Activated CD8-positive, alpha-beta T cell treated with anti-CD3 and anti-CD28 coated beads, Interleukin-2, amount 10 ng/mL, durations not matched to agents 7 days and 5 days (primary cell): ENCODE data around the gene GLI2. TPM values are rescaled to one million over a fixed set of nuclear protein-coding genes. Genes with fewer than 3 reads are reported as not detected.

Source experiments
- ATAC-seq: fragments of 150-1000 bp; cut with Tn5 transposase; one replicate; pipeline ENCODE4 v1.10.0; 2021; ENCODE audit warnings: moderate library complexity
- CTCF ChIA-PET: fragments of 350-600 bp; sonication (Branson Sonifier 250); formaldehyde crosslinking; loops from one replicate; lab custom pipeline; 2021; ENCODE audit warnings: antibody characterized with exemption; lab: Charles Lee
- POLR2A ChIA-PET: fragments of 350-600 bp; sonication (Branson Sonifier 250); formaldehyde crosslinking; loops from one replicate; lab custom pipeline; 2021; ENCODE audit warnings: antibody characterized with exemption; lab: Charles Lee
- DNase-seq: peaks from one replicate; pipeline ENCODE4 v3.0.0-alpha.2; 2020
- H3K27ac Mint-ChIP-seq: one replicate; pipeline ENCODE4 v1.8.0; 2021; ENCODE audit warnings: mild to moderate bottlenecking, mixed read lengths
- H3K27me3 Mint-ChIP-seq: one replicate; pipeline ENCODE4 v1.8.0; 2021; ENCODE audit warnings: low read depth, mixed read lengths
- H3K36me3 Mint-ChIP-seq: one replicate; pipeline ENCODE4 v1.8.0; 2021; ENCODE audit warnings: low read depth, mixed read lengths
- H3K4me1 Mint-ChIP-seq: one replicate; pipeline ENCODE4 v1.8.0; 2021; ENCODE audit warnings: low read depth, mixed read lengths
- H3K4me3 Mint-ChIP-seq: one replicate; pipeline ENCODE4 v1.8.0; 2021; ENCODE audit warnings: mild to moderate bottlenecking, mixed read lengths
- H3K9me3 Mint-ChIP-seq: one replicate; pipeline ENCODE4 v1.8.0; 2022; ENCODE audit warnings: mixed read lengths; ENCODE audit not compliant: insufficient read depth
- total RNA-seq, 2 experiments: library from RNA; stranded (reverse); gene quantifications; one replicate each; pipeline ENCODE4 v1.2.3, GENCODE V29; 2021

The GLI2 gene
- total RNA-seq = 1 to 10 TPM; 1.9 to 2.2 TPM

GRCh38 chr2:120735746-120736170, at the start of gene GLI2:
Gene GLI2, plus strand, starts transcription at chr2:120735868. Its CDS starts 61,453 bp downstream, at chr2:120797321.
- Mint-ChIP-seq H3K36me3 (no peaks in the 10 kb centered on the region), H3K27ac (no peak within 1 kb of the TSS), H3K4me3 (peak within 1 kb of the TSS; percentile 67), H3K27me3 (peaks cover 55% of the 10 kb centered on the region), H3K4me1 (peaks cover 31% of the 10 kb centered on the region), H3K9me3 (no peaks in the 10 kb centered on the region)
- peak; percentile 59 for DNase-seq
- ChIA-PET POLR2A (no interaction called here), CTCF (interaction anchor here (0.6 kb wide), 1 partner anchor 32 kb away, joined by 3 read pairs; no protein-coding TSS in a partner anchor)
- ATAC-seq = peak; percentile 83

DNA sequence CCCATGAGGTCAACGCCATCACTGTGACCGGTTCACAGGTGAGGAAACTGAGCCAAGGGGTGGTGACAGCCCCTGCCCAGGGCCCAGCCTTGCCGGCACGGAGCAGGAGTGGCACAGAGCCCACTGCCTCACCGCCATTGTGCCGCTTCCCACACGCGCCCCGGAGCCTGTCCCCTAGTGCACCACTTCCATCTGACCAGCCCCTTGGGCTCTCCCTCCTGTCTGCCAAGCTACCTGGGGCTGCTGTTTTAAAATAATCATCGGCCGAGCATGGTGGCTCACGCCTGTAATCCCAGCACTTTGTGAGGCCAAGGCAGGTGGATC, 49.7 kb upstream of the GLI2 start:
- H3K36me3 Mint-ChIP-seq = no peaks in the 10 kb centered on the region
- POLR2A ChIA-PET = no interaction called here
- peaks cover 2% of the 10 kb centered on the region for H3K4me1 Mint-ChIP-seq
- H3K27ac Mint-ChIP-seq = no peak overlapping the region
- H3K4me3 Mint-ChIP-seq = no peak overlapping the region
- no peak for ATAC-seq
- DNase-seq = no peak
- CTCF ChIA-PET = interaction anchor here (1.8 to 2.2 kb wide), 2 partner anchors 12 to 16 kb away, joined by 4 to 6 read pairs; no protein-coding TSS in a partner anchor
- no peaks in the 10 kb centered on the region for H3K27me3 Mint-ChIP-seq
- H3K9me3 Mint-ChIP-seq = no peaks in the 10 kb centered on the region

- Mint-ChIP-seq H3K4me3 (no peak overlapping the region), H3K27me3 (no peaks in the 10 kb centered on the region), H3K9me3 (no peaks in the 10 kb centered on the region), H3K36me3 (no peaks in the 10 kb centered on the region), H3K27ac (no peak overlapping the region), H3K4me1 (peaks cover 2% of the 10 kb centered on the region)
- ChIA-PET POLR2A (no interaction called here), CTCF (interaction anchor here (0.9 to 2.2 kb wide), 3 partner anchors 11 to 24 kb away, joined by 3 to 6 read pairs (median 4); no protein-coding TSS in a partner anchor)
- ATAC-seq (no peak), DNase-seq (no peak)
Measured at GRCh38 chr2:120686511-120687168, 49.0 kb upstream of the GLI2 start.

- Mint-ChIP-seq H3K4me1 (peaks cover 2% of the 10 kb centered on the region), H3K27ac (no peak overlapping the region), H3K36me3 (no peaks in the 10 kb centered on the region), H3K4me3 (no peak overlapping the region), H3K9me3 (no peaks in the 10 kb centered on the region), H3K27me3 (no peaks in the 10 kb centered on the region)
- ATAC-seq (no peak), DNase-seq (no peak)
- ChIA-PET CTCF (interaction anchor here (0.9 to 2.2 kb wide), 3 partner anchors 10 to 23 kb away, joined by 3 to 6 read pairs (median 4); no protein-coding TSS in a partner anchor), POLR2A (no interaction called here)
Measured at GRCh38 chr2:120687210-120687609, 48.5 kb upstream of the GLI2 start.

DNA sequence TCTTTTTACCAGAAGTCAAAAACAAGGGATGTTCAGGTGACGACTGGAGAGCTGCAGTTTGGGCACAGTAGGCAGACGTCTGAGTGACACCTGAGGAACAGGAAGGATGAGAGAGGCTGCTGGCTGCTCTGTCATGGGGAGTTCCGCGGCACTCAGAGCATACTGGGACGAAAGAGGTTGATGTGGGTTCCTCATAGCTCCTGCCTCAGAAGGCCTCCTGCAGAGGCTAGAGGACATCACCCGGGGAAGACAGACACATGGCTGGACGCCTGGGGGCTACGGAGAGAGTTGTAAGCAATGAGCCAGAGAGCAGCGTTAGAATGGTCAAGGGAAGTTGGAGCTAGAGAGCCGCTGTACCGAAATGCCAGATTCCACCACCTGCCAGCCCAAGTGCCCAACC, 45.1 kb upstream of the GLI2 start:
- ATAC-seq (no peak), DNase-seq (no peak)
- ChIA-PET POLR2A (no interaction called here), CTCF (interaction anchor here (1.5 to 1.7 kb wide), 2 partner anchors 10 kb away, joined by 3 read pairs; no protein-coding TSS in a partner anchor)
- Mint-ChIP-seq H3K36me3 (no peaks in the 10 kb centered on the region), H3K4me1 (peaks cover 2% of the 10 kb centered on the region), H3K4me3 (no peak overlapping the region), H3K27ac (no peak overlapping the region), H3K9me3 (no peaks in the 10 kb centered on the region), H3K27me3 (peaks cover 5% of the 10 kb centered on the region)

- no peak overlapping the region for H3K4me3 Mint-ChIP-seq
- peaks cover 13% of the 10 kb centered on the region for H3K27me3 Mint-ChIP-seq
- ChIA-PET POLR2A (no interaction called here), CTCF (interaction anchor here (1.5 kb wide), 1 partner anchor 11 kb away, joined by 3 read pairs; no protein-coding TSS in a partner anchor)
- DNase-seq = no peak
- no peaks in the 10 kb centered on the region for H3K36me3 Mint-ChIP-seq
- peaks cover 6% of the 10 kb centered on the region for H3K4me1 Mint-ChIP-seq
- no peak for ATAC-seq
- no peak overlapping the region for H3K27ac Mint-ChIP-seq
- no peaks in the 10 kb centered on the region for H3K9me3 Mint-ChIP-seq
Measured at GRCh38 chr2:120691410-120691809, 44.3 kb upstream of the GLI2 start.

DNA sequence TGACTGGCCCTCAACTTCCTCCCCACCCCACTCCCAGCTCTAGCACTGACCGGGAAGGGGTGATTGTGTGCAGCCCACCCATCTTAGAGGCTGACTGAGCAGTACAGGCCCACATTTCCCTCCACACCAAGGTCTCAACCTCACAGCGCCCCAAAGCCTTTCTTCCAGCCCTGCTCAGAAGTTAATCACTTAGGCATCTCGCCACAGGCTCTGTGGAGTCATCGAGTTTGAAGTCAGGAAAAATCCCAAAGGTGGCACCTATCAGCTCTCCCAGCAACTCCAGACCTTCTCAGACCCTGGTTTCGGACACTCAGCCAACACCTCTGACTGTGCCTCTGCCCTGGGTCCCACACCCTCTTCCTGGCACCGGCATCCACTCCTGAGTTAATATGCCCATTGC, 43.0 kb upstream of the GLI2 start:
- ChIA-PET POLR2A (no interaction called here), CTCF (no interaction called here)
- H3K36me3 Mint-ChIP-seq = no peaks in the 10 kb centered on the region
- ATAC-seq (no peak), DNase-seq (no peak)
- H3K9me3 Mint-ChIP-seq = no peaks in the 10 kb centered on the region
- H3K4me3 Mint-ChIP-seq = no peak overlapping the region
- H3K27ac Mint-ChIP-seq = no peak overlapping the region
- H3K4me1 Mint-ChIP-seq = peaks cover 6% of the 10 kb centered on the region
- peaks cover 22% of the 10 kb centered on the region for H3K27me3 Mint-ChIP-seq

- no peak overlapping the region for H3K4me3 Mint-ChIP-seq
- ChIA-PET POLR2A (no interaction called here), CTCF (no interaction called here)
- no peak for DNase-seq
- no peaks in the 10 kb centered on the region for H3K36me3 Mint-ChIP-seq
- peaks cover 22% of the 10 kb centered on the region for H3K27me3 Mint-ChIP-seq
- peaks cover 6% of the 10 kb centered on the region for H3K4me1 Mint-ChIP-seq
- ATAC-seq = no peak
- H3K9me3 Mint-ChIP-seq = no peaks in the 10 kb centered on the region
- H3K27ac Mint-ChIP-seq = no peak overlapping the region
Measured at GRCh38 chr2:120693121-120693520, 42.5 kb upstream of the GLI2 start.

DNA sequence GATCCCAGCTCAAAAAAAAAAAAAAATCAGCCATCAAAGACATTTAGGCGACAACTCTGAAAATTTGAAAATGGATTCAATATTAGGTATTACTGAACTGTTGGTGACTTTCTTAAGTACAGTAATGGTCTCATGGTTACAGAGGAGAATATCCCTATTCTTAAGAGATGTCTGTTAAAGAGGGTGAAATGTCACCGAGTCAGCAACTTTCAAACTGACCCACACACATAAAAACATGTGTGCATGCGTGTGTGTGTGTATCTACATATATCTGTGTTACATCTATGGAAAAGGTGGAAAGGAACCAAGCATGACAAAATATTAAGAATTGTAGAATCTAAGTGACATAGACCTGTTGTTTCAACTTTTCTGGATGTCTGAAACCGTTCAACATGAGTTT, 41.6 kb upstream of the GLI2 start:
- CTCF ChIA-PET = interaction anchor here (2.4 kb wide), 1 partner anchor 13 kb away, joined by 10 read pairs; no protein-coding TSS in a partner anchor
- DNase-seq (no peak), ATAC-seq (no peak)
- H3K27ac Mint-ChIP-seq = no peak overlapping the region
- H3K9me3 Mint-ChIP-seq = no peaks in the 10 kb centered on the region
- POLR2A ChIA-PET = no interaction called here
- no peak overlapping the region for H3K4me3 Mint-ChIP-seq
- H3K27me3 Mint-ChIP-seq = peaks cover 22% of the 10 kb centered on the region
- peaks cover 6% of the 10 kb centered on the region for H3K4me1 Mint-ChIP-seq
- no peaks in the 10 kb centered on the region for H3K36me3 Mint-ChIP-seq

- no peak overlapping the region for H3K27ac Mint-ChIP-seq
- no peaks in the 10 kb centered on the region for H3K36me3 Mint-ChIP-seq
- ATAC-seq (no peak), DNase-seq (no peak)
- ChIA-PET POLR2A (no interaction called here), CTCF (interaction anchor here (1.3 kb wide), 1 partner anchor 11 kb away, joined by 6 read pairs; no protein-coding TSS in a partner anchor)
- H3K9me3 Mint-ChIP-seq = no peaks in the 10 kb centered on the region
- no peak overlapping the region for H3K4me3 Mint-ChIP-seq
- H3K4me1 Mint-ChIP-seq = peaks cover 6% of the 10 kb centered on the region
- H3K27me3 Mint-ChIP-seq = peaks cover 22% of the 10 kb centered on the region
Measured at GRCh38 chr2:120697471-120697870, 38.2 kb upstream of the GLI2 start.

DNA sequence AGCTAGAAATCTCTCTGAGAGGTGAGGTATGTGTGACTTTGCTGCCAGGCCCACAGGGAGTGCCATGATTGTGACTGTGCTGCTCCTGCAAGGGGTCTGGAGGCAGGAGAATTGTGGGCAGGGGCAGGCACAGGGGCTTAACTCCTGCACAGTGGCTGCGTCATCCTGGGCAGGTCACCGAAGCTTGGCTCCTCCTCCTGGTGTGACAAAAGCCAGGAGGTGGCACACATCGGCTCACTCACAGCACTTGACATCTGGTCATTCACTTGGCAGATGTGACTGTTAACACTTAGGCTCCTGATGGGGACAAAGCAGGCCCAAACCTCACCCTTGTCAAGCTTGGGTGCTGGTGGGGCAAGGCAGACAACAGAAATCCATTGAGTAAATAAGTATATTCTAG, 36.4 kb upstream of the GLI2 start:
- H3K27ac Mint-ChIP-seq = no peak overlapping the region
- H3K4me3 Mint-ChIP-seq = no peak overlapping the region
- POLR2A ChIA-PET = no interaction called here
- ATAC-seq = no peak
- no peaks in the 10 kb centered on the region for H3K36me3 Mint-ChIP-seq
- DNase-seq = no peak
- peaks cover 6% of the 10 kb centered on the region for H3K4me1 Mint-ChIP-seq
- no peaks in the 10 kb centered on the region for H3K9me3 Mint-ChIP-seq
- peaks cover 22% of the 10 kb centered on the region for H3K27me3 Mint-ChIP-seq
- CTCF ChIA-PET = no interaction called here

- H3K9me3 Mint-ChIP-seq = no peaks in the 10 kb centered on the region
- CTCF ChIA-PET = no interaction called here
- ATAC-seq = no peak
- H3K27ac Mint-ChIP-seq = no peak overlapping the region
- POLR2A ChIA-PET = interaction anchor here (1.2 kb wide), 1 partner anchor 375 kb away, joined by 3 read pairs; no protein-coding TSS in a partner anchor
- peaks cover 2% of the 10 kb centered on the region for H3K4me1 Mint-ChIP-seq
- DNase-seq = no peak
- H3K4me3 Mint-ChIP-seq = no peak overlapping the region
- no peaks in the 10 kb centered on the region for H3K36me3 Mint-ChIP-seq
- H3K27me3 Mint-ChIP-seq = peaks cover 18% of the 10 kb centered on the region
Measured at GRCh38 chr2:120700659-120701058, 35.0 kb upstream of the GLI2 start.
